ENCODE results near the gene MDC1. TPM values are rescaled to one million over a fixed set of nuclear protein-coding genes. Genes with fewer than 3 reads are reported as not detected.

The MDC1 gene
- total RNA-seq, 1 donor from 2014 or later, result 25.2 TPM

- H3K27ac Mint-ChIP-seq (ENCODE audit: unreplicated experiment), result peak overlapping the region; percentile 75
- peaks cover 33% of the 10 kb centered on the region for H3K4me1 Mint-ChIP-seq (ENCODE audit: low read depth, unreplicated experiment)
- Histone ChIP-seq H3K4me1 (ENCODE audit: insufficient read depth, low read length) (peaks cover 14% of the 10 kb centered on the region), H3K79me2 (ENCODE audit: insufficient read depth, low read length) (no peaks in the 10 kb centered on the region), H4K20me1 (ENCODE audit: insufficient read depth, low read length) (peaks cover 5% of the 10 kb centered on the region), H2AFZ (ENCODE audit: low read depth, low read length) (no peak overlapping the region), H3K9me3 (ENCODE audit: insufficient read depth, low read depth, low read length) (no peaks in the 10 kb centered on the region), H3K4me3 (ENCODE audit: insufficient read depth, low read depth, low read length) (no peak overlapping the region), H3K27ac (ENCODE audit: low read depth, low read length) (no peak overlapping the region), H3K36me3 (ENCODE audit: insufficient read depth, low read length) (peaks cover 53% of the 10 kb centered on the region), H3K9ac (ENCODE audit: low read length) (peak overlapping the region; percentile 37), H3K27me3 (ENCODE audit: insufficient read depth, low read length) (no peaks in the 10 kb centered on the region), H3K4me2 (ENCODE audit: low read length) (no peak overlapping the region)
- no peaks in the 10 kb centered on the region for H3K9me3 Mint-ChIP-seq (ENCODE audit: unreplicated experiment)
- TF ChIP-seq EZH2 (IDR thresholded peaks at IDR 0.05; ENCODE audit: insufficient read depth, low read length), result no peak
- no peaks in the 10 kb centered on the region for H3K27me3 Mint-ChIP-seq (ENCODE audit: low read depth, unreplicated experiment)
- DNase-seq (ENCODE audit: low read depth) (no peak), FAIRE-seq (no peak)
- H3K36me3 Mint-ChIP-seq (ENCODE audit: low read depth, unreplicated experiment), result peaks cover 40% of the 10 kb centered on the region
- peak overlapping the region; percentile 11 for H3K4me3 Mint-ChIP-seq (ENCODE audit: unreplicated experiment)
Observed at GRCh38 chr6:30657454-30657853, 59.6 kb downstream of the MDC1 start.

- H3K27ac Mint-ChIP-seq (ENCODE audit: unreplicated experiment), result peak overlapping the region; percentile 18
- Histone ChIP-seq H4K20me1 (ENCODE audit: insufficient read depth, low read length) (peaks cover 5% of the 10 kb centered on the region), H3K27me3 (ENCODE audit: insufficient read depth, low read length) (no peaks in the 10 kb centered on the region), H3K79me2 (ENCODE audit: insufficient read depth, low read length) (no peaks in the 10 kb centered on the region), H3K9me3 (ENCODE audit: insufficient read depth, low read depth, low read length) (no peaks in the 10 kb centered on the region), H3K4me2 (ENCODE audit: low read length) (no peak overlapping the region), H3K4me1 (ENCODE audit: insufficient read depth, low read length) (peaks cover 14% of the 10 kb centered on the region), H3K9ac (ENCODE audit: low read length) (no peak overlapping the region), H3K36me3 (ENCODE audit: insufficient read depth, low read length) (peaks cover 52% of the 10 kb centered on the region), H3K27ac (ENCODE audit: low read depth, low read length) (peak overlapping the region; percentile 5), H3K4me3 (ENCODE audit: insufficient read depth, low read depth, low read length) (no peak overlapping the region), H2AFZ (ENCODE audit: low read depth, low read length) (no peak overlapping the region)
- H3K9me3 Mint-ChIP-seq (ENCODE audit: unreplicated experiment), result no peaks in the 10 kb centered on the region
- no peak overlapping the region for H3K4me3 Mint-ChIP-seq (ENCODE audit: unreplicated experiment)
- no peaks in the 10 kb centered on the region for H3K27me3 Mint-ChIP-seq (ENCODE audit: low read depth, unreplicated experiment)
- H3K4me1 Mint-ChIP-seq (ENCODE audit: low read depth, unreplicated experiment), result peaks cover 33% of the 10 kb centered on the region
- FAIRE-seq (no peak), DNase-seq (ENCODE audit: low read depth) (no peak)
- no peak for TF ChIP-seq EZH2 (IDR thresholded peaks at IDR 0.05; ENCODE audit: insufficient read depth, low read length)
- TF ChIP-seq CTCF (IDR thresholded peaks at IDR 0.05; ENCODE audit: insufficient read depth, low read depth, low read length), result no peak
- H3K36me3 Mint-ChIP-seq (ENCODE audit: low read depth, unreplicated experiment), result peaks cover 34% of the 10 kb centered on the region
Observed at GRCh38 chr6:30656513-30656912, 60.6 kb downstream of the MDC1 start.

GRCh38 chr6:30655743-30656094 is 61.4 kb downstream of the MDC1 start:
- Histone ChIP-seq H3K27me3 (ENCODE audit: insufficient read depth, low read length) (no peaks in the 10 kb centered on the region), H4K20me1 (ENCODE audit: insufficient read depth, low read length) (peaks cover 5% of the 10 kb centered on the region), H3K4me2 (ENCODE audit: low read length) (no peak overlapping the region), H2AFZ (ENCODE audit: low read depth, low read length) (no peak overlapping the region), H3K27ac (ENCODE audit: low read depth, low read length) (peak overlapping the region; percentile 40), H3K79me2 (ENCODE audit: insufficient read depth, low read length) (no peaks in the 10 kb centered on the region), H3K4me1 (ENCODE audit: insufficient read depth, low read length) (peaks cover 14% of the 10 kb centered on the region), H3K9me3 (ENCODE audit: insufficient read depth, low read depth, low read length) (no peaks in the 10 kb centered on the region), H3K36me3 (ENCODE audit: insufficient read depth, low read length) (peaks cover 50% of the 10 kb centered on the region), H3K4me3 (ENCODE audit: insufficient read depth, low read depth, low read length) (no peak overlapping the region), H3K9ac (ENCODE audit: low read length) (no peak overlapping the region)
- H3K4me1 Mint-ChIP-seq (ENCODE audit: low read depth, unreplicated experiment), result peaks cover 33% of the 10 kb centered on the region
- H3K27me3 Mint-ChIP-seq (ENCODE audit: low read depth, unreplicated experiment), result no peaks in the 10 kb centered on the region
- peaks cover 38% of the 10 kb centered on the region for H3K36me3 Mint-ChIP-seq (ENCODE audit: low read depth, unreplicated experiment)
- no peak for TF ChIP-seq EZH2 (IDR thresholded peaks at IDR 0.05; ENCODE audit: insufficient read depth, low read length)
- TF ChIP-seq CTCF (IDR thresholded peaks at IDR 0.05; ENCODE audit: insufficient read depth, low read depth, low read length), result no peak
- FAIRE-seq (no peak), DNase-seq (ENCODE audit: low read depth) (no peak)
- peak overlapping the region; percentile 64 for H3K4me3 Mint-ChIP-seq (ENCODE audit: unreplicated experiment)
- H3K9me3 Mint-ChIP-seq (ENCODE audit: unreplicated experiment), result no peaks in the 10 kb centered on the region
- H3K27ac Mint-ChIP-seq (ENCODE audit: unreplicated experiment), result peak overlapping the region; percentile 20

All from astrocyte (in vitro differentiated cells and primary cell).